Colonic mucosa (tissue), 4 donors: ENCODE measurements around the gene C6orf89. TPM values are rescaled to one million over a fixed set of nuclear protein-coding genes. Genes with fewer than 3 reads are reported as not detected.

Experiments
- DNase-seq: peaks from one replicate; pipeline ENCODE4 v3.0.0-alpha.2; 2020
- H3K27ac ChIP-seq: fragments of 200-600 bp; one replicate; pipeline ENCODE4 v1.8.0; 2021
- H3K27me3 ChIP-seq: fragments of 200-600 bp; one replicate; pipeline ENCODE4 v1.8.0; 2021
- H3K36me3 ChIP-seq: fragments of 200-600 bp; one replicate; pipeline ENCODE4 v1.8.0; 2021
- H3K4me1 ChIP-seq: fragments of 200-600 bp; one replicate; pipeline ENCODE4 v1.8.0; 2021; ENCODE audit warnings: mild to moderate bottlenecking
- H3K4me3 ChIP-seq: fragments of 200-600 bp; one replicate; pipeline ENCODE4 v1.8.0; 2021
- H3K9ac ChIP-seq, 2 donors: one replicate each; pipeline ENCODE4 v1.7.0; 2013; ENCODE audit warnings: control low read depth in 2 of 2, low read depth in 2 of 2, low read length in 2 of 2
- H3K9me3 ChIP-seq: fragments of 200-600 bp; one replicate; pipeline ENCODE4 v1.8.0; 2021
- CTCF ChIP-seq: fragments of 200-600 bp; IDR thresholded peaks from one replicate; pipeline ENCODE4 v1.8.0; 2022; ENCODE audit warnings: antibody characterized with exemption, mild to moderate bottlenecking
- intact Hi-C: fragments of 100-400 bp; cut with DNase I; formaldehyde crosslinking; loops from one replicate; pipeline ENCODE4 v1.14.1; 2022
- total RNA-seq, 2 donors: library from RNA; stranded (reverse); fragmentation: NEBNext Ultra II Directional in 1 of 2; extraction: Animal tissue kit (Norgen Biotek cat#: 25700) in 1 of 2; gene quantifications; one replicate each; pipeline ENCODE4 v1.2.1, GENCODE V29; 2021
- donor health status: healthy.
- donor health status: DM: no; HTN: no; CAD: no.
- donor health status: DM: no; HTN: no; CAD: no.

C6orf89 gene
- total RNA-seq, 2 donors from 2014 or later: 46.3 to 49.5 TPM

GRCh38 chr6:36927691-36928546, 42.2 kb downstream of the C6orf89 start:
- Histone ChIP-seq H3K9me3 (no peaks in the 10 kb centered on the region), H3K4me3 (no peak overlapping the region), H3K4me1 (no peaks in the 10 kb centered on the region), H3K27ac (no peak overlapping the region), H3K9ac (peak overlapping the region in 1 of 2 donors; percentile 29), H3K36me3 (no peaks in the 10 kb centered on the region), H3K27me3 (no peaks in the 10 kb centered on the region)
- intact Hi-C loops: no loop called here
- no peak for TF ChIP-seq CTCF
- no peak for DNase-seq

- TF ChIP-seq CTCF: no peak
- H3K9ac ChIP-seq: no peak overlapping the region
- no peaks in the 10 kb centered on the region for H3K9me3 ChIP-seq
- no peak overlapping the region for H3K4me3 ChIP-seq
- no peak overlapping the region for H3K27ac ChIP-seq
- H3K36me3 ChIP-seq: no peaks in the 10 kb centered on the region
- no peak for DNase-seq
- H3K27me3 ChIP-seq: no peaks in the 10 kb centered on the region
- intact Hi-C loops: no loop called here
- H3K4me1 ChIP-seq: no peaks in the 10 kb centered on the region
These were observed 42.8 kb downstream of the C6orf89 start for GRCh38 chr6:36928547-36928918.

GRCh38 chr6:36929152-36929551, 43.4 kb downstream of the C6orf89 start:
- H3K9me3 ChIP-seq: no peaks in the 10 kb centered on the region
- H3K27me3 ChIP-seq: no peaks in the 10 kb centered on the region
- no peak overlapping the region for H3K27ac ChIP-seq
- H3K4me3 ChIP-seq: no peak overlapping the region
- no peak overlapping the region for H3K9ac ChIP-seq
- H3K4me1 ChIP-seq: no peaks in the 10 kb centered on the region
- no peak for DNase-seq
- no peak for TF ChIP-seq CTCF
- no peaks in the 10 kb centered on the region for H3K36me3 ChIP-seq
- intact Hi-C loops: no loop called here

DNA sequence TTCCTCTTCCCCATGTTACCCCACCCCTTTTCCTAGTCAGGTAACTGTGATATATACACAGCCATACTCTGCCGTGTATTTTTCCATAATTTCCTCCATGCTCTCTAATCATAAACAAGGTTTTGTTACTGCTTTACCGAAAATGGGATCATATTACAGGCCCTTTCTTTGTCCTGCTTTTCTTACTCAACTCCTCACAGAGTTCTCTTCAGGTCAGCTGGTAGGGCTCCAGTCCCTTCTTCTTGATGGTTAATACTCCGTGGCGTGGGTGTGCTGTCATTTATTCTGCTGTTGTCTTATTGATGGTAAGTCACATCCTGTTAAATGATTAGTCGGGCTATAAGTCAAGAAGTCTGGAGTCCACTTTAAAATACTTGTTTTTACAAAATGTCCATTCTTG, 43.9 kb downstream of the C6orf89 start:
- H3K4me3 ChIP-seq: no peak overlapping the region
- TF ChIP-seq CTCF: no peak
- no peaks in the 10 kb centered on the region for H3K36me3 ChIP-seq
- H3K27me3 ChIP-seq: no peaks in the 10 kb centered on the region
- H3K4me1 ChIP-seq: no peaks in the 10 kb centered on the region
- H3K9me3 ChIP-seq: no peaks in the 10 kb centered on the region
- intact Hi-C loops: no loop called here
- no peak overlapping the region for H3K27ac ChIP-seq
- H3K9ac ChIP-seq: no peak overlapping the region
- DNase-seq: no peak

- intact Hi-C loops: no loop called here
- Histone ChIP-seq H3K4me3 (no peak overlapping the region), H3K4me1 (no peaks in the 10 kb centered on the region), H3K27me3 (no peaks in the 10 kb centered on the region), H3K27ac (no peak overlapping the region), H3K36me3 (no peaks in the 10 kb centered on the region), H3K9me3 (no peaks in the 10 kb centered on the region), H3K9ac (no peak overlapping the region)
- TF ChIP-seq CTCF: no peak
- DNase-seq: no peak
These were observed 44.7 kb downstream of the C6orf89 start for GRCh38 chr6:36930483-36930882.
